Measurements from ENCODE around the gene RAD54L.
"Not testable (repeated sequence)": the region's sequence is repeated elsewhere in the genome, so short reads cannot be mapped to it uniquely, and the experiment has no call there.

The RAD54L gene

GRCh38 chr1:46242918-46243317 lies 4.6 kb upstream of the RAD54L start:
- TF ChIP-seq SUZ12 (IDR thresholded peaks at IDR 0.05; ENCODE audit: extremely low read depth, insufficient read depth, insufficient read length) (no peak), YY1 (IDR thresholded peaks at IDR 0.05; ENCODE audit: insufficient read depth, insufficient read length) (no peak), ZNF274 (IDR thresholded peaks at IDR 0.05; ENCODE audit: low read depth, low read length) (no peak)
- no peak overlapping the region for H3K9ac ChIP-seq (ENCODE audit: insufficient read length, low read depth)
- H3K4me3 ChIP-seq (ENCODE audit: insufficient read length, low read depth): no peak overlapping the region
- DNase-seq (ENCODE audit: low read depth, low spot score): no peak
- peaks cover 3% of the 10 kb centered on the region for H3K4me1 ChIP-seq (ENCODE audit: insufficient read depth, insufficient read length)
- peaks cover 19% of the 10 kb centered on the region for H3K9me3 ChIP-seq (ENCODE audit: insufficient read depth, low read length)
- no peaks in the 10 kb centered on the region for H3K27me3 ChIP-seq (ENCODE audit: insufficient read depth, insufficient read length)
- no peaks in the 10 kb centered on the region for H3K36me3 ChIP-seq (ENCODE audit: insufficient read depth, insufficient read length, low read length)

- not testable (repeated sequence) for H3K4me3 ChIP-seq (ENCODE audit: insufficient read length, low read depth); DNase-seq (ENCODE audit: low read depth, low spot score); H3K4me1 ChIP-seq (ENCODE audit: insufficient read depth, insufficient read length); H3K9ac ChIP-seq (ENCODE audit: insufficient read length, low read depth); H3K36me3 ChIP-seq (ENCODE audit: insufficient read depth, insufficient read length, low read length); H3K27me3 ChIP-seq (ENCODE audit: insufficient read depth, insufficient read length)
- H3K9me3 ChIP-seq (ENCODE audit: insufficient read depth, low read length): peaks cover 11% of the 10 kb centered on the region
Observed at GRCh38 chr1:46243831-46244230, 3.7 kb upstream of the RAD54L start.

DNA sequence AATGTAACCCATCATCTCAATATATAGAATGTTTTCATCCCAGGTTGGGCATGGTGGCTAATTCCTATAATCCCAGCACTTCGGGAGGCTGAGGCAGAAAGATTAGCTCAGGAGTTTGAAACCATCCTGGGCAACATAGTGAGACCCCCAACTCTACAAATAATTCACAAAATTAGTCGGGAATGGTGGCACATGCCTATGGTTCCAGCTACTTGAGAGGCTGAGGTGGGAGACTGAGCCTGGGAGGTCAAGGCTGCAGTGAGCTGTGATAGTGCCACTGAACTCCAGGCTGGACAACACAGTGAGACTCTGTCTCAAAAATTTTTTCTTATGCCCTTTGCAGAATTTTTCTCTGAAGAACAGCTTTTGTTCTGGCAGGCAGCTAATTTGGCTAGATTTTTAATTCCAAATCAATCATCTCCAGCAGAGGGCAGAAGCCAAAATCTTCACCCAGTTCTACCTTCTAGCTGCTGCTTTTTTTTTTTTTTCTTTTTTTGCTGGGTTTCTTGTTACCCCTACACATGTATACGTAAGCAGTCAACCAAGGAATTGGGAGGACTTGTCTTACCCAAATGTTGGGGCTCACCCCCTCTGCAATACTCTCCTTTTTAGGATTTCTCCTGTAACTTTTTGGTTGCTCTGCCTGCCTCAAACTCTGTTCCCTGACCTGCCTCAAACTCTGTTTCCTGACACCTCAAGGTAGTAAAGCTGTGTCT lies 2.7 kb upstream of the RAD54L start:
- Histone ChIP-seq H3K9ac (ENCODE audit: insufficient read length, low read depth) (no peak overlapping the region), H3K27me3 (ENCODE audit: insufficient read depth, insufficient read length) (no peaks in the 10 kb centered on the region), H3K9me3 (ENCODE audit: insufficient read depth, low read length) (peaks cover under 1% of the 10 kb centered on the region; the same call in 1 of the 2 replicates), H3K4me1 (ENCODE audit: insufficient read depth, insufficient read length) (peaks cover 11% of the 10 kb centered on the region), H3K4me3 (ENCODE audit: insufficient read length, low read depth) (no peak overlapping the region), H3K36me3 (ENCODE audit: insufficient read depth, insufficient read length, low read length) (peaks cover 15% of the 10 kb centered on the region)
- DNase-seq (ENCODE audit: low read depth, low spot score): no peak
- TF ChIP-seq YY1 (IDR thresholded peaks at IDR 0.05; ENCODE audit: insufficient read depth, insufficient read length) (no peak), ZNF274 (IDR thresholded peaks at IDR 0.05; ENCODE audit: low read depth, low read length) (no peak), SUZ12 (IDR thresholded peaks at IDR 0.05; ENCODE audit: extremely low read depth, insufficient read depth, insufficient read length) (no peak)

- H3K4me3 ChIP-seq (ENCODE audit: insufficient read length, low read depth); H3K9me3 ChIP-seq (ENCODE audit: insufficient read depth, low read length); DNase-seq (ENCODE audit: low read depth, low spot score); H3K27me3 ChIP-seq (ENCODE audit: insufficient read depth, insufficient read length): not testable (repeated sequence)
- Histone ChIP-seq H3K36me3 (ENCODE audit: insufficient read depth, insufficient read length, low read length) (peaks cover 28% of the 10 kb centered on the region), H3K4me1 (ENCODE audit: insufficient read depth, insufficient read length) (peaks cover 14% of the 10 kb centered on the region), H3K9ac (ENCODE audit: insufficient read length, low read depth) (peak overlapping the region; percentile 93)
Observed at GRCh38 chr1:46246136-46246535, 1.4 kb upstream of the RAD54L start.

DNA sequence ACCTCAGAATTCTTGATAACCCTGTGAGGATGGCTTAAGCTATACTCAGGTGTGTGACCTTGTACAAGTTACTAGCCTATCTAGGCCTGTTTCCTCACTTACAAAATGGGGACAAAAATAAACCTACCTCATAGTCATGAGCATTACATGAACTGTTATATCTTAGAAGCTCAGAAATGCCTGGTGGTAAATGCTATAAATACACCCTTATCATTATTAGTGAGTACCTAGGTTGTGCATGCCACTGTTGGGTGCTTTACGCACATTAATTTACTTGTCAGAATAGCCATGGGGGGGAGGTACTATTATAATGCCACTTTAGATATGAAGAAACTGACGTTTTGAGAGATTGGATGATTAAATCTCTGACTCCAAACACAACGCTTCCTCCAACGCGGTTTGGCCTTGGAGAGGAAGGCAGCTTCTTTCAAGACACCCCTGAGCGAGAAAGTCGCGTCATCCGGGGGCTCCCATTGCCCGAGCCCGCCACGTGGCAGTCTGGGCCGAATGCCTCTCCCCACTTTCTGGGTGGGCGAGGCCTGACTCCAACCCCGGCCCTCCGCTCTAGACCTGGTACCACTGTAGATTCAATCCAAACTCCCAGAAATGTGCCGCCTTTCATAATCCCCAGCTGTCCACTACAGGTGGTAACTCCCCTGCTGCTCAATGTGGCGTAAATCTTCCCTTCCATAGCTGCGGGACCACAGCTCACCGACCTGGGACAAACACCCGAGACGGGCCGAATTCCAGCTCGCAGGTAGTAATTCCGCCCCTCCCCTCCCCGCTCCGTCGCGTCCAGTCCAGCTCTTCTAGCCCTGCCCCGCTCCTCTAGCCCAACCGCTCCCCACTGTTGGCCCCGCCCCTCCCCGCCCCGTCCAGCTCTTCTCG lies 771 bp upstream of the RAD54L start:
- Histone ChIP-seq H3K36me3 (ENCODE audit: insufficient read depth, insufficient read length, low read length) (peaks cover 34% of the 10 kb centered on the region), H3K27me3 (ENCODE audit: insufficient read depth, insufficient read length) (no peaks in the 10 kb centered on the region), H3K9me3 (ENCODE audit: insufficient read depth, low read length) (no peaks in the 10 kb centered on the region), H3K4me3 (ENCODE audit: insufficient read length, low read depth) (peak overlapping the region; percentile 82), H3K9ac (ENCODE audit: insufficient read length, low read depth) (peak overlapping the region; percentile 93), H3K4me1 (ENCODE audit: insufficient read depth, insufficient read length) (peaks cover 14% of the 10 kb centered on the region)
- TF ChIP-seq YY1 (IDR thresholded peaks at IDR 0.05; ENCODE audit: insufficient read depth, insufficient read length) (no peak), SUZ12 (IDR thresholded peaks at IDR 0.05; ENCODE audit: extremely low read depth, insufficient read depth, insufficient read length) (no peak), ZNF274 (IDR thresholded peaks at IDR 0.05; ENCODE audit: low read depth, low read length) (no peak)
- no peak for DNase-seq (ENCODE audit: low read depth, low spot score)

- Histone ChIP-seq H3K9me3 (ENCODE audit: insufficient read depth, low read length) (no peaks in the 10 kb centered on the region), H3K36me3 (ENCODE audit: insufficient read depth, insufficient read length, low read length) (peaks cover 49% of the 10 kb centered on the region), H3K9ac (ENCODE audit: insufficient read length, low read depth) (peak overlapping the region; percentile 98), H3K4me1 (ENCODE audit: insufficient read depth, insufficient read length) (peaks cover 14% of the 10 kb centered on the region), H3K4me3 (ENCODE audit: insufficient read length, low read depth) (peak overlapping the region; percentile 93), H3K27me3 (ENCODE audit: insufficient read depth, insufficient read length) (no peaks in the 10 kb centered on the region)
- TF ChIP-seq SUZ12 (IDR thresholded peaks at IDR 0.05; ENCODE audit: extremely low read depth, insufficient read depth, insufficient read length) (no peak), YY1 (IDR thresholded peaks at IDR 0.05; ENCODE audit: insufficient read depth, insufficient read length) (no peak), ZNF274 (IDR thresholded peaks at IDR 0.05; ENCODE audit: low read depth, low read length) (no peak)
- DNase-seq (ENCODE audit: low read depth, low spot score): peak; percentile 75
Observed at GRCh38 chr1:46248122-46248920, 758 bp downstream of the RAD54L start.

GRCh38 chr1:46254668-46255067 lies 7.1 kb downstream of the RAD54L start:
- Histone ChIP-seq H3K36me3 (ENCODE audit: insufficient read depth, insufficient read length, low read length) (peaks cover 88% of the 10 kb centered on the region), H3K4me1 (ENCODE audit: insufficient read depth, insufficient read length) (peaks cover 3% of the 10 kb centered on the region), H3K9ac (ENCODE audit: insufficient read length, low read depth) (no peak overlapping the region), H3K27me3 (ENCODE audit: insufficient read depth, insufficient read length) (no peaks in the 10 kb centered on the region), H3K9me3 (ENCODE audit: insufficient read depth, low read length) (no peaks in the 10 kb centered on the region), H3K4me3 (ENCODE audit: insufficient read length, low read depth) (no peak overlapping the region)
- TF ChIP-seq ZNF274 (IDR thresholded peaks at IDR 0.05; ENCODE audit: low read depth, low read length) (no peak), YY1 (IDR thresholded peaks at IDR 0.05; ENCODE audit: insufficient read depth, insufficient read length) (no peak), SUZ12 (IDR thresholded peaks at IDR 0.05; ENCODE audit: extremely low read depth, insufficient read depth, insufficient read length) (no peak)
- no peak for DNase-seq (ENCODE audit: low read depth, low spot score)
